Activated CD4-positive, alpha-beta T cell treated with anti-CD3 and anti-CD28 coated beads for 36 hours (primary cell): ENCODE data around the gene AHCTF1. TPM values are rescaled to one million over a fixed set of nuclear protein-coding genes. Genes with fewer than 3 reads are reported as not detected.

Experiments
- ATAC-seq: fragments of 200-7000 bp; cut with Tn5 transposase; one replicate; pipeline ENCODE4 v1.10.0; 2021; ENCODE audit warnings: mild to moderate bottlenecking, moderate library complexity
- CTCF ChIA-PET: fragments of 350-600 bp; sonication (Branson Sonifier 250); formaldehyde crosslinking; loops from one replicate; lab custom pipeline; 2021; ENCODE audit warnings: antibody characterized with exemption; lab: Charles Lee
- POLR2A ChIA-PET: fragments of 350-600 bp; sonication (Branson Sonifier 250); formaldehyde crosslinking; loops from one replicate; lab custom pipeline; 2021; ENCODE audit warnings: antibody characterized with exemption, inconsistent platforms; lab: Charles Lee
- DNase-seq: peaks from one replicate; pipeline ENCODE4 v3.0.0-alpha.2; 2020
- H3K27ac Mint-ChIP-seq: one replicate; pipeline ENCODE4 v1.8.0; 2021; ENCODE audit warnings: mixed read lengths
- H3K27me3 Mint-ChIP-seq: one replicate; pipeline ENCODE4 v1.8.0; 2021; ENCODE audit warnings: mixed read lengths
- H3K36me3 Mint-ChIP-seq: one replicate; pipeline ENCODE4 v1.8.0; 2021; ENCODE audit warnings: low read depth, mixed read lengths
- H3K4me1 Mint-ChIP-seq: one replicate; pipeline ENCODE4 v1.8.0; 2021; ENCODE audit warnings: mixed read lengths
- H3K4me3 Mint-ChIP-seq: one replicate; pipeline ENCODE4 v1.8.0; 2021; ENCODE audit warnings: mild to moderate bottlenecking, moderate library complexity, mixed read lengths
- H3K9me3 Mint-ChIP-seq: one replicate; pipeline ENCODE4 v1.8.0; 2021; ENCODE audit warnings: low read depth, mixed read lengths
- intact Hi-C, 2 experiments: fragments of 100-400 bp; cut with DNase I in 1 of 2; cut with micrococcal nuclease in 1 of 2; formaldehyde crosslinking; loops; one replicate each; pipeline versions ENCODE4 v1.14.2 to v1.15.1; 2022 to 2024; cut with DNase I, micrococcal nuclease
- total RNA-seq, 2 experiments: library from RNA; stranded (reverse); gene quantifications; one replicate each; pipeline ENCODE4 v1.2.3, GENCODE V29; 2021

The AHCTF1 gene
- total RNA-seq, 2 experiments from 2014 or later = 38.8 to 54.4 TPM

- Mint-ChIP-seq H3K36me3 (no peaks in the 10 kb centered on the region), H3K27me3 (no peaks in the 10 kb centered on the region), H3K4me1 (no peaks in the 10 kb centered on the region), H3K27ac (no peak overlapping the region), H3K9me3 (no peaks in the 10 kb centered on the region), H3K4me3 (no peak overlapping the region)
- CTCF ChIA-PET = interaction anchor here (0.6 to 0.8 kb wide), 2 partner anchors 109 to 1075 kb away, joined by 3 read pairs; no protein-coding TSS in a partner anchor
- intact Hi-C loops = no loop called here
- no peak for DNase-seq
- POLR2A ChIA-PET = no interaction called here
- ATAC-seq = no peak
Measured at GRCh38 chr1:246798107-246798506, 133.6 kb downstream of the AHCTF1 start.

GRCh38 chr1:246797597-246797996 lies 134.2 kb downstream of the AHCTF1 start:
- POLR2A ChIA-PET = no interaction called here
- Mint-ChIP-seq H3K9me3 (no peaks in the 10 kb centered on the region), H3K4me3 (no peak overlapping the region), H3K4me1 (no peaks in the 10 kb centered on the region), H3K36me3 (no peaks in the 10 kb centered on the region), H3K27ac (no peak overlapping the region), H3K27me3 (no peaks in the 10 kb centered on the region)
- CTCF ChIA-PET = no interaction called here
- intact Hi-C loops = no loop called here
- DNase-seq = no peak
- ATAC-seq = no peak

- H3K4me3 Mint-ChIP-seq = no peak overlapping the region
- ATAC-seq (no peak), DNase-seq (no peak)
- CTCF ChIA-PET = no interaction called here
- no peaks in the 10 kb centered on the region for H3K36me3 Mint-ChIP-seq
- H3K27me3 Mint-ChIP-seq = no peaks in the 10 kb centered on the region
- H3K27ac Mint-ChIP-seq = no peak overlapping the region
- POLR2A ChIA-PET = no interaction called here
- no peaks in the 10 kb centered on the region for H3K9me3 Mint-ChIP-seq
- intact Hi-C loops = no loop called here
- no peaks in the 10 kb centered on the region for H3K4me1 Mint-ChIP-seq
Measured at GRCh38 chr1:246797157-246797556, 134.6 kb downstream of the AHCTF1 start.

GRCh38 chr1:246795906-246796694 lies 135.6 kb downstream of the AHCTF1 start:
- H3K27me3 Mint-ChIP-seq = no peaks in the 10 kb centered on the region
- ChIA-PET POLR2A (no interaction called here), CTCF (no interaction called here)
- H3K4me1 Mint-ChIP-seq = no peaks in the 10 kb centered on the region
- intact Hi-C loops = no loop called here
- ATAC-seq (no peak), DNase-seq (no peak)
- H3K9me3 Mint-ChIP-seq = no peaks in the 10 kb centered on the region
- no peak overlapping the region for H3K27ac Mint-ChIP-seq
- no peak overlapping the region for H3K4me3 Mint-ChIP-seq
- no peaks in the 10 kb centered on the region for H3K36me3 Mint-ChIP-seq

GRCh38 chr1:246794828-246795671 lies 136.7 kb downstream of the AHCTF1 start:
- DNase-seq (no peak), ATAC-seq (no peak)
- Mint-ChIP-seq H3K9me3 (no peaks in the 10 kb centered on the region), H3K4me1 (no peaks in the 10 kb centered on the region), H3K27ac (no peak overlapping the region), H3K27me3 (no peaks in the 10 kb centered on the region), H3K4me3 (no peak overlapping the region), H3K36me3 (no peaks in the 10 kb centered on the region)
- ChIA-PET CTCF (no interaction called here), POLR2A (no interaction called here)
- intact Hi-C loops = no loop called here

- Mint-ChIP-seq H3K4me1 (peaks cover 1% of the 10 kb centered on the region), H3K27ac (no peak overlapping the region), H3K4me3 (no peak overlapping the region), H3K9me3 (no peaks in the 10 kb centered on the region), H3K36me3 (no peaks in the 10 kb centered on the region), H3K27me3 (peaks cover under 1% of the 10 kb centered on the region)
- POLR2A ChIA-PET = no interaction called here
- intact Hi-C loops = no loop called here
- DNase-seq (no peak), ATAC-seq (no peak)
- CTCF ChIA-PET = no interaction called here
Measured at GRCh38 chr1:246794048-246794827, 137.5 kb downstream of the AHCTF1 start.

GRCh38 chr1:246793356-246793896 lies 138.3 kb downstream of the AHCTF1 start:
- no peak overlapping the region for H3K27ac Mint-ChIP-seq
- no peak overlapping the region for H3K4me3 Mint-ChIP-seq
- intact Hi-C loops = no loop called here
- ATAC-seq = no peak
- no peaks in the 10 kb centered on the region for H3K9me3 Mint-ChIP-seq
- DNase-seq = no peak
- H3K4me1 Mint-ChIP-seq = peaks cover 6% of the 10 kb centered on the region
- peaks cover 2% of the 10 kb centered on the region for H3K27me3 Mint-ChIP-seq
- CTCF ChIA-PET = no interaction called here
- POLR2A ChIA-PET = no interaction called here
- H3K36me3 Mint-ChIP-seq = no peaks in the 10 kb centered on the region

GRCh38 chr1:246792603-246793002 lies 139.1 kb downstream of the AHCTF1 start:
- H3K27me3 Mint-ChIP-seq = peaks cover 2% of the 10 kb centered on the region
- DNase-seq = no peak
- ATAC-seq = no peak
- CTCF ChIA-PET = no interaction called here
- H3K27ac Mint-ChIP-seq = no peak overlapping the region
- intact Hi-C loops = no loop called here
- peaks cover 6% of the 10 kb centered on the region for H3K4me1 Mint-ChIP-seq
- POLR2A ChIA-PET = no interaction called here
- H3K4me3 Mint-ChIP-seq = no peak overlapping the region
- no peaks in the 10 kb centered on the region for H3K9me3 Mint-ChIP-seq
- no peaks in the 10 kb centered on the region for H3K36me3 Mint-ChIP-seq

GRCh38 chr1:246791303-246791918 lies 140.3 kb downstream of the AHCTF1 start:
- Mint-ChIP-seq H3K4me3 (no peak overlapping the region), H3K9me3 (no peaks in the 10 kb centered on the region), H3K4me1 (peaks cover 6% of the 10 kb centered on the region), H3K27me3 (peaks cover 2% of the 10 kb centered on the region), H3K36me3 (no peaks in the 10 kb centered on the region), H3K27ac (no peak overlapping the region)
- intact Hi-C loops = no loop called here
- ATAC-seq (no peak), DNase-seq (no peak)
- ChIA-PET POLR2A (no interaction called here), CTCF (no interaction called here)

- Mint-ChIP-seq H3K36me3 (peaks cover under 1% of the 10 kb centered on the region), H3K27ac (no peak overlapping the region), H3K4me3 (no peak overlapping the region), H3K9me3 (no peaks in the 10 kb centered on the region), H3K4me1 (peaks cover 6% of the 10 kb centered on the region), H3K27me3 (peaks cover 2% of the 10 kb centered on the region)
- intact Hi-C loops = no loop called here
- POLR2A ChIA-PET = no interaction called here
- CTCF ChIA-PET = no interaction called here
- ATAC-seq (no peak), DNase-seq (no peak)
Measured at GRCh38 chr1:246790833-246791232, 140.9 kb downstream of the AHCTF1 start.

GRCh38 chr1:246790364-246790763 lies 141.4 kb downstream of the AHCTF1 start:
- ATAC-seq (no peak), DNase-seq (no peak)
- Mint-ChIP-seq H3K27me3 (peaks cover 2% of the 10 kb centered on the region), H3K4me3 (no peak overlapping the region), H3K4me1 (peaks cover 6% of the 10 kb centered on the region), H3K27ac (no peak overlapping the region), H3K9me3 (no peaks in the 10 kb centered on the region), H3K36me3 (peaks cover 2% of the 10 kb centered on the region)
- intact Hi-C loops = no loop called here
- ChIA-PET POLR2A (no interaction called here), CTCF (no interaction called here)
